ENCODE data around the gene XKR8.

Gene XKR8

GRCh38 chr1:27955076-27955475 is 4.7 kb upstream of the XKR8 start:
- no peak for DNase-seq (ENCODE audit: low read depth in 2 of 3, low spot score in 1 of 3)

DNA sequence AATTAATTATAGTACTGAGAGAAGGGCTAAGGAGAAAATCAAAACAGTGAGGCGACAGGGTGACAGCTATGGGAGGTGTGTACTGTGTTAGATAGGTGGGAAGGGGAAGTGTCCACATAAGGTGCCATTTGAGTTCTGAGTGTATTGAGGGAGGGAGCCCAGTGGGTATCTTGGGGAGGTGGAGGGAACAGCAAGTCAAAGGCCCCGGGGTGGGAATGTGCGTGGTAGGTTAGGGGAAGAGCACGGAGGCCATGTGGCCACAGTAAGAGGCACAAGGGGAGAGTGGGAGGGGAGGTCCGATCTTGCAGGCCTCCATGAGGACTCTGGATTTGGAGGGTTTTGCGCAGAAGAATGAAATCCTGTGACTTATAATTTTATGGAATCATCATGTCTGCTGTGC is 3.0 kb upstream of the XKR8 start:
- no peak for DNase-seq (ENCODE audit: low read depth in 2 of 3, low spot score in 1 of 3)

DNA sequence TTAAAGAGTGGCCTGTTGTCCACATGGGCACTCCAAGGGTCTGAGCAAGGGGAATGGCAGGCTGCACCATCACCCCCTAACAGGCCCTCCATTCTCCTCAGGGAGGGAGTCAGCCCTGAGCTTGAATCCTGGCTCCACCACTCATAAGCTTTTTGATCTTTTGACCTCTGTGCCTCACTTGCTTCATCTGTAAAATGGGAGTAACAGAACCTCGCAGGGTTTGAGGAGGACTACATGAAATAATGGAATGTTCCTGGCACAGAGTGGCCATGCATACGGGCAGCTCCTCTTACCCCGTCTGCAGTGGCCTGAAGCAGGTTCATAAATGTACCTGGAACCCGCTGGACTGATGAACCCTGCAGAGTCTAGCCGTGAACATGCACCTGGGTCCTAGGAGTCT is 2.1 kb upstream of the XKR8 start:
- DNase-seq (ENCODE audit: low read depth in 2 of 3, low spot score in 1 of 3) = no peak

- DNase-seq (ENCODE audit: low read depth in 2 of 3, low spot score in 1 of 3) = no peak
Measured at GRCh38 chr1:27958513-27958912, 1.3 kb upstream of the XKR8 start.

- DNase-seq (ENCODE audit: low read depth in 2 of 3, low spot score in 1 of 3) = no peak
Measured at GRCh38 chr1:27960762-27961645, 1.2 kb downstream of the XKR8 start.

- DNase-seq (ENCODE audit: low read depth in 2 of 3, low spot score in 1 of 3) = no peak
Measured at GRCh38 chr1:27961646-27962221, 2.0 kb downstream of the XKR8 start.

DNA sequence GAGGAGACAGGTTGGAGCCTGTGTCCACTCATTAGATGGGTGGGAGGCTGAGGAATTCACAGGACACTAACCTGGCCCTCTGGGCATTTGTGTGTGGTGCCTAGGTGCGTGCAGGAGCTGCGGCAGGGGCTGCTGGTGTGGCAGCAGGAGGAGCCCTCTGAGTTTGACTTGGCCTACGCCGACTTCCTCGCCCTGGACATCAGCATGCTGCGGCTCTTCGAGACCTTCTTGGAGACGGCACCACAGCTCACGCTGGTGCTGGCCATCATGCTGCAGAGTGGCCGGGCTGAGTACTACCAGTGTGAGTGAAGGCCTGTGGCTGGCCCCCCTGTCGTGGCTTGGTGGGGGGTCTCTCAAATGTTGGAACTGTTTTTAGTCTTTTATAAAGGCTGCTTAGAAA is 3.6 kb downstream of the XKR8 start:
- DNase-seq (ENCODE audit: low read depth in 2 of 3, low spot score in 1 of 3) = no peak

GRCh38 chr1:27966402-27967105 is 6.8 kb downstream of the XKR8 start:
- DNase-seq (ENCODE audit: low read depth in 2 of 3, low spot score in 1 of 3) = no peak

- DNase-seq (ENCODE audit: low read depth in 2 of 3, low spot score in 1 of 3) = no peak
Measured at GRCh38 chr1:27967106-27967883, 7.5 kb downstream of the XKR8 start.

DNA sequence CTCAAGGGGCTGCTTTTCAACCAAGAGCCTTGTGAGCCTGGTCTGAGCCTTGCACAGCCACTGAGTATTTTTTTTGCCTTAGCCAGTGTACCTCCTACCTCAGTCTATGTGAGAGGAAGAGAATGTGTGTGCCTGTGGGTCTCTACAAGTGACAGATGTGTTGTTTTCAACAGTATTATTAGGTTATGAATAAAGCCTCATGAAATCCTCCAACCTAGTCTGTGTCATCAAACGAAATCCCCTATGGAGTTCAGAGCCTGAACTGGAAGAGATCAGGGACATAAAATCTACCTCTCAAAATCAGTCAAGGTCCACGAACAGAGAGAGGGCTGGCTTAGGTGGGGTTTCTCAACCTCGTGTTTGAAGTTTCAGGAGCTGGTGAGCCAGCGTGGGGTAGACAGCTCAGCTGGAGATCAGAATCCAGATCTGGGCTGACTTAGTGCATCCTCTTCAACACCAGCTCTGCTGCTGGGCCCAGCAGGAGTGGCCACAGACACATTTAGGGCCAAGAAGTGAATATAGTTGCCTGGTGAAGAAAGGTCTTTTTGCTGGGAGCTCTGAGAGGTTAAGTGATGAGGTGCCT is 8.2 kb downstream of the XKR8 start:
- no peak for DNase-seq (ENCODE audit: low read depth in 2 of 3, low spot score in 1 of 3)

GRCh38 chr1:27968692-27969091 is 8.9 kb downstream of the XKR8 start:
- no peak for DNase-seq (ENCODE audit: low read depth in 2 of 3, low spot score in 1 of 3)

DNA sequence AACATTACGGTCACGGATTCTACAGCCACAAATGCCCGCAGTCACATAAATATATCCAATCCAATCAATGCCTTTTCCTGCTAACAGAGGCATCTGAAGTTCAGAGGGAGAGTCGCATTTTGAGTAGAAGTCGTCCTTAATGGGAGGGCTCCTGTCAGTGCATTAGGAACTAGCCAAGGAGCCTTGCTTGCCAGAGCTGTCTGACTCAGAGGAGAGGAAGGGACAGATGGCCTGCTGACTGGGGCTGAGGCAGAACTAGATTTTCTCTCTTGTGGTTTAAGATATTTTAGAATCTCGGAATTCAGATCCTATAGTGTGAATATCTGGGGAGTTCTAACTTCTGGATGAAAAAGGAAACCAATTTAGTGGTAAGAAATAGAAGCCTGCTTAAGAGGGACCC is 10.6 kb downstream of the XKR8 start:
- no peak for DNase-seq (ENCODE audit: low read depth in 2 of 3, low spot score in 1 of 3)

- no peak for DNase-seq (ENCODE audit: low read depth in 2 of 3, low spot score in 1 of 3)
Measured at GRCh38 chr1:27971674-27972073, 11.9 kb downstream of the XKR8 start.

DNA sequence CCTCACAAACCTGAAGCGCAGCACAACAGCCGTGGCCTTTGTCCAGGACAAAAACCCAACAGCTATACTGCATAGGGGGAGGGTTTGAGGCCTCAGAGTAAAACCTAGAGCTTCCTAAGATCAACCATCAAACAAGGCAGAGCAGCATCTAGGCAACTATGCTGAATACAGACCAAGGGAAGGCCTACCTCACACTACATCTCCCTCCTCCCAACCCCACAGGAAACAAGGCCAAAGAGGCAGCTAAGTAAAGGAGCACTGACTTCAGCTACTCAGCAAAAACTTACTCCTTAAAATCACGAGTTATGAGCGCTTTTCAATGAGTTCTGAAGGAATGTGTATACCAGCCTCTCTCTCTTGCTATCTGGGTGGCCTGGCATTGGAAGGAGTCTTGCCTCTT is 12.4 kb downstream of the XKR8 start:
- no peak for DNase-seq (ENCODE audit: low read depth in 2 of 3, low spot score in 1 of 3)

DNA sequence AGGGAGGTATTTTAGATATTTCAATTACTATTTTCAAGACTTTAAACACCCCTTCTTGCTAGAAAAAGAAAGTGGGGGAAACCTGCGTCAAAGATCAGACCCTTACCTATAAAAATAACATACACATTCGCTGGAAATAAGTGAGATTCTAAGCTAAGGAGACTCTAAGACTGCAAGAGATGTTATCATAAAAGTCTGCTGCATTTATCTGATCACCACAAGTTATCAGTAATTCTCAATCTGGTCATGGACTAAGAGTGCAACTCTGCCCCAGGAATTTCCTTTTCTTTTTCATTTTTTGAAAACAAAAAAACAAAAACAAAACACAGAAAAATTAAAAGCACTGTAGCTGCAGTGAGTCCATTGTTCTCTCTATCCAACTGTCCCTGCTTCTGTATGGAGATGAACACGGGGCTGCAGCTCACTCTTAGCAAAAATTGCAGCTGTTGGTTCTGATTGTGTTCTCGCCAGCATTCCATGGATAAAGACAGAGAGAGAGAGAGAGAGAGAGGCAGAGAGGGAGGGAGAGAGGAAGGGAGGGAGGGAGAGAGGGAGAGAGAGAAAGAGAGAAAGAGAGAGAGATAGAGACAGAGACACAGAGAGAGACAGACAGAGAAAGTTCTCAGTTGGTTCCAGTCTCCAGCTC is 14.1 kb downstream of the XKR8 start:
- no peak for DNase-seq (ENCODE audit: low read depth in 2 of 3, low spot score in 1 of 3)

- DNase-seq (ENCODE audit: low read depth in 2 of 3, low spot score in 1 of 3) = no peak
Measured at GRCh38 chr1:27974417-27974781, 14.6 kb downstream of the XKR8 start.

DNA sequence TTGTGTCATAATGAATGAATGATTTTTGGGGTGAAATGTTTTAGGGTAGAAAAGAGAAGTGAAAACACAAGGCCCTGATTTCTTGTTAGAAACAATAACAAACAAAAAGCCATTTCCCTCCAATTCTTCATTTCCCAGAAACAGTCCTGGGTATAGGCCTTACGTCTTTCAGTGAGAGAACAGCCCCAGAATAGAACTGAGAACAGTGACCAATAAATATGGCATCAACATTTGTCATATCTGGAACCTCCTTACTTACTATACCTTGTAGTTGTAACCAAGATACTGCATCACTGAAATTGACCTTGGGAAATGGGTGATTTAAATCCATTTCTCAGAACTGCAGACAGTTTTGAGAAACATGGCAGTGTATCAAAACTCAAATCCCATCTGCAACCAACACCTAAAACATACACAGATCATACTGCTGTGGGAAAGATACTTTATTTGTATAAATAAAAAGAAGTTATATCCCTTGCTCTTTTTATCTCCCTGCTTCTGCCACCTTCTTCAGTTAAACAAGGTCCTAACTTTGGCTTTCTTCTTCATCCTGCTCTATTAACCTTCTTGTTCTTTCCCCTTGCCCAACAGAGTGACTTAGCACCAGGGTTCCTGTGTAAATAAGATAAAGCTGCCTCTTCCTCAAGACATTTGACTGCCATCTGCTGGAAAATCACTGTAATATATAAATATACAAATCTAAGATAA is 19.5 kb downstream of the XKR8 start:
- no peak for DNase-seq (ENCODE audit: low read depth in 2 of 3, low spot score in 1 of 3)

- no peak for DNase-seq (ENCODE audit: low read depth in 2 of 3, low spot score in 1 of 3)
Measured at GRCh38 chr1:27979859-27980201, 20.1 kb downstream of the XKR8 start.

DNA sequence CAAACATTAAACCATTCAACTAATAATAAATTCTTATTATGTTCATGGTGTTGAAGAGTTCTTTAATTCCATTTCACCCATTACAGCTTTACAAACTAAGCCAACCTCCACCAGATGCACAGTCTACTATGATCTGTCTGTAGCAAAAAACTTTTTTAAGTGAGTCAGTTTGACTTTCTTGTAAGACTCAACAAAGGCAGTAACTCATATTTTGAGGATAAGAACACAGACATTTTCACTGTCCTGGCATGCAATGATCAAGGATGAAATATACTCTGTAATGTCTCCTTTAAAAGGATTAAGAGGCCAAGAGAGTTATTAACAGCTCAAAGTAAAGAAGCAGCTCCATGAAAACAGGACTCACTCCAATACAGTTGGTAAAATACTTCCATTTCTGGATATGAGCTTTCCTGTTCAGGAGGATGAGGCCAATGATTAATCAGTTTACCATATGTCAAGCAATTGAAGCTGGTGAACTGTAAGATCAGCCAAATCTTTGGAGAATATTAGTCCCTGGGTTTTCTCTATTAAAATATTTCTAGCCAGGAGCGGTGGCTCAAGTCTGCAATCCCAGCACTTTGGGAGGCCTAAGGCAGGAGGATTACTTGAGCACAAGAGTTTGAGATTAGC is 20.6 kb downstream of the XKR8 start:
- no peak for DNase-seq (ENCODE audit: low read depth in 2 of 3, low spot score in 1 of 3)

DNA sequence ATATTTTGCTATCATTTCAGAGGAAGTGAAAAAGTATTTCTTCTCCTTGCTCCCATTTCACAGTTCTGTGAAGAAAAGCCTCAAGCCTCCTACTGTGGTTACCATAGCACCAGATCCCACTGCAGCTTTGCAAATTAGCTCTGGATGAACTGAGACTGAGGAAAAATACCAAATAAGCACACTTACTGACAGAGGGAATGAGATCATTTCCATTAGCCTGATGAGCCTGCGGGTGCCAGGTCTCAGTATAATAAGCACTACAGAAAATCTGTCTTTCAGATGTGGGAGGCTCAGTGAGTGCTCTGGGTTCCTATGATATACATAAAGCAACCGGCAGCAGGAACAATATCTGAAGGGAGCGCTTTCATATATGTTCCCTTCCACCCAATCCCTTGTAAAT is 21.4 kb downstream of the XKR8 start:
- DNase-seq (ENCODE audit: low read depth in 2 of 3, low spot score in 1 of 3) = no peak
